ENCODE measurements around the gene POLR1G. TPM values are rescaled to one million over a fixed set of nuclear protein-coding genes. Genes with fewer than 3 reads are reported as not detected.
A peak's percentile ranks its signal among the peaks of the same experiment; 100 is the strongest.

POLR1G gene
- total and polyA plus RNA-seq, 9 of the 15 experiments (the other 6 are each of a cell fraction or from before 2014, with no cell fraction given), result 3.0 to 50.1 (median 27.4) TPM

- TF ChIP-seq RBBP5 (IDR thresholded peaks at IDR 0.05; ENCODE audit: borderline replicate concordance, insufficient read depth, low read length, poor library complexity, severe bottlenecking), result no peak
- no peak; the same call in 1 of the 2 replicates for TF ChIP-seq TCF3 (CRISPR knock-in tag; IDR thresholded peaks at IDR 0.05)
- no peak for TF ChIP-seq DNMT1 (IDR thresholded peaks at IDR 0.05)
- 0 out of 2 replicates have a peak, but pooled peaks have one; percentile 54 for TF ChIP-seq SMARCC2 (IDR thresholded peaks at IDR 0.05; ENCODE audit: low read depth)
- TF ChIP-seq NFE2L1 (tag; IDR thresholded peaks at IDR 0.05; ENCODE audit: borderline replicate concordance, low read depth), result no peak
- TF ChIP-seq NFRKB (IDR thresholded peaks at IDR 0.05; ENCODE audit: low read depth), result peak; percentile 55; the same call in 1 of the 2 replicates
- TF ChIP-seq, protein P1, sequence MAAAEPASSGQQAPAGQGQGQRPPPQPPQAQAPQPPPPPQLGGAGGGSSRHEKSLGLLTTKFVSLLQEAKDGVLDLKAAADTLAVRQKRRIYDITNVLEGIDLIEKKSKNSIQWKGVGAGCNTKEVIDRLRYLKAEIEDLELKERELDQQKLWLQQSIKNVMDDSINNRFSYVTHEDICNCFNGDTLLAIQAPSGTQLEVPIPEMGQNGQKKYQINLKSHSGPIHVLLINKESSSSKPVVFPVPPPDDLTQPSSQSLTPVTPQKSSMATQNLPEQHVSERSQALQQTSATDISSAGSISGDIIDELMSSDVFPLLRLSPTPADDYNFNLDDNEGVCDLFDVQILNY (CRISPR knock-in tag; IDR thresholded peaks at IDR 0.05), result no peak
- TF ChIP-seq ATF6 (CRISPR knock-in tag; IDR thresholded peaks at IDR 0.05), result no peak
- TF ChIP-seq NR3C1 (CRISPR knock-in tag; IDR thresholded peaks at IDR 0.05), result no peak
- no peak for TF ChIP-seq ZNF197 (CRISPR knock-in tag; IDR thresholded peaks at IDR 0.05; ENCODE audit: low read depth)
- TF ChIP-seq ZNF512 (tag; IDR thresholded peaks at IDR 0.05), result no peak
- TF ChIP-seq, protein P2, sequence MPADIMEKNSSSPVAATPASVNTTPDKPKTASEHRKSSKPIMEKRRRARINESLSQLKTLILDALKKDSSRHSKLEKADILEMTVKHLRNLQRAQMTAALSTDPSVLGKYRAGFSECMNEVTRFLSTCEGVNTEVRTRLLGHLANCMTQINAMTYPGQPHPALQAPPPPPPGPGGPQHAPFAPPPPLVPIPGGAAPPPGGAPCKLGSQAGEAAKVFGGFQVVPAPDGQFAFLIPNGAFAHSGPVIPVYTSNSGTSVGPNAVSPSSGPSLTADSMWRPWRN (IDR thresholded peaks at IDR 0.05; ENCODE audit: low read depth), result no peak
- no peak for TF ChIP-seq BACH1 (tag; IDR thresholded peaks at IDR 0.05)
- no peak for TF ChIP-seq HEY1 (CRISPR knock-in tag; IDR thresholded peaks at IDR 0.05; ENCODE audit: borderline replicate concordance)
- TF ChIP-seq ZNF316 (IDR thresholded peaks at IDR 0.05), result peak; percentile 10; the same call in 1 of the 2 replicates
- TF ChIP-seq, protein P3, sequence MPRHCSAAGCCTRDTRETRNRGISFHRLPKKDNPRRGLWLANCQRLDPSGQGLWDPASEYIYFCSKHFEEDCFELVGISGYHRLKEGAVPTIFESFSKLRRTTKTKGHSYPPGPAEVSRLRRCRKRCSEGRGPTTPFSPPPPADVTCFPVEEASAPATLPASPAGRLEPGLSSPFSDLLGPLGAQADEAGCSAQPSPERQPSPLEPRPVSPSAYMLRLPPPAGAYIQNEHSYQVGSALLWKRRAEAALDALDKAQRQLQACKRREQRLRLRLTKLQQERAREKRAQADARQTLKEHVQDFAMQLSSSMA (CRISPR knock-in tag; IDR thresholded peaks at IDR 0.05), result no peak
- no peak for TF ChIP-seq HLTF (IDR thresholded peaks at IDR 0.05)
- TF ChIP-seq PHF20 (IDR thresholded peaks at IDR 0.05; ENCODE audit: partially characterized antibody), result no peak
- TF ChIP-seq PCBP2 (IDR thresholded peaks at IDR 0.05; ENCODE audit: low read depth, low read length, poor library complexity, severe bottlenecking), result no peak
- TF ChIP-seq ELF4 (CRISPR knock-in tag; IDR thresholded peaks at IDR 0.05), result no peak
- TF ChIP-seq XRCC3 (IDR thresholded peaks at IDR 0.05), result no peak
- TF ChIP-seq TAL1 (IDR thresholded peaks at IDR 0.05), result no peak
Measured at GRCh38 chr19:45455707-45456499, 49.5 kb downstream of the POLR1G start (continued).

Measured in K562 (cell line).